GM12864 (cell line): Measurements from ENCODE around the gene INHA.

Source experiments
- DNase-seq: peaks from one replicate; pipeline ENCODE4 v3.0.0-alpha.2; 2011; ENCODE audit warnings: low read depth
- H3K4me3 ChIP-seq: 2 replicates; pipeline ENCODE4 v1.5.1; 2011; ENCODE audit warnings: mild to moderate bottlenecking, low read depth, low read length, control low read depth
- CTCF ChIP-seq: IDR thresholded peaks from 2 replicates; pipeline ENCODE4 v1.5.1; 2011; ENCODE audit warnings: low read depth, mild to moderate bottlenecking, moderate library complexity, low read length, control low read depth, inconsistent platforms; ENCODE audit errors: missing control alignments

The INHA gene

DNA sequence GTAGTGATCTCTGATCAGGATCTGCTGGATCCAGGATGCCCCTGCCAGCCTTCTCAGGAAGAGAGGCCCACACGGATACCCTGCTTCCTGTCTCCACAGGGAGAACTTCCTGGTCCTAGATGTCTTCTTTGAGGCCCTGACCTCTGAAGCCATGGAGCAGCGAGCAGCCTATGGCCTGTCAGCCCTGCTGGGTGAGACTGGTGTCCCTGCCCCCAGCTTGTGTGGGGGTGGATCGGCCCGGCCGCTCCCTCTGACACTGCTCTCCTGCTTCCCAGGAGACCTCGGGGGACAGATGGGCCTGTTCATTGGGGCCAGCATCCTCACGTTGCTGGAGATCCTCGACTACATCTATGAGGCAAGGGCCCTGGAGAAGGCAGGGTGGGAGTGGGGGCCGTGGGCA, 35.1 kb upstream of the INHA start:
- no peak for DNase-seq
- no peak for TF ChIP-seq CTCF
- no peak overlapping the region for H3K4me3 ChIP-seq

DNA sequence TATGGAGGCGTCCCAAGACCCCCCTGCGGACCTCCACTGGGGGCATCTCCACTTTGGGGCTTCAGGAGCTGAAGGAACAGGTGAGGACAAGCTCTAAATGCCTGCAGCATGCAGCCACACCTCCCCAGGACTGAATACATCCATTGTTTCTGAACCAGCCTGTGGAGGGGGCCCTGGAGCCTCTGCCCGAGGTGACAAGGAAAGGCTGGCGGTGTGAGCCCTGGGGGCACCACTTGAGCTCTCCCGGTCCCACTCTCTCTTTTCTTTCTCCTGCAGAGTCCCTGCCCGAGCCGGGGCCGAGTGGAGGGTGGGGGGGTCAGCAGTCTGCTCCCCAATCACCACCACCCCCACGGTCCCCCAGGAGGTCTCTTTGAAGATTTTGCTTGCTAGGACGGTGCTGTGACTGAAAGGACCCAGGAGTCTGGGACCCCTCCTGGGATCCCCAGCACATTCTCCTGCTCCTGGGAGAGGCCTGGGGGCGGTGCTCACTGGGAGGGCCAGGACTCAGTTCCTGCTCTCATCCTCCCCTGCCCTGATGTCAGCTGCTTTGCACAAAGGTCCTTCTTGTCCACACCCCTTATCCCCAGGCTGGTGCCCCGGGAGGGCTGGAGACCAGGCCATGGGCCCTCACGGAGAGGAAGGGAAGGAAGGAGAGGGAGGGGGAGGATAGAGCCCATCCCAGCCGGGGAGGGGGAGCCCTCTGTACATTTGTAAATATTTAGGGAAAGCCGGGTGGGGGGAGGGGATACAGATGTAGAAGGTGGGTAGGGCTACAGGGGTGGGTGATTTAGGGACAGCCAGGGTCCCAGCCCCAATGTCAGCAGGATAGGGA, 34.2 kb upstream of the INHA start:
- TF ChIP-seq CTCF: no peak

GRCh38 chr2:219538504-219538951, 33.6 kb upstream of the INHA start:
- no peak for DNase-seq
- no peak overlapping the region for H3K4me3 ChIP-seq
- TF ChIP-seq CTCF: no peak

More for the DNA sequence above, 34.2 kb upstream of the INHA start:
- no peak for DNase-seq
- no peak overlapping the region for H3K4me3 ChIP-seq

DNA sequence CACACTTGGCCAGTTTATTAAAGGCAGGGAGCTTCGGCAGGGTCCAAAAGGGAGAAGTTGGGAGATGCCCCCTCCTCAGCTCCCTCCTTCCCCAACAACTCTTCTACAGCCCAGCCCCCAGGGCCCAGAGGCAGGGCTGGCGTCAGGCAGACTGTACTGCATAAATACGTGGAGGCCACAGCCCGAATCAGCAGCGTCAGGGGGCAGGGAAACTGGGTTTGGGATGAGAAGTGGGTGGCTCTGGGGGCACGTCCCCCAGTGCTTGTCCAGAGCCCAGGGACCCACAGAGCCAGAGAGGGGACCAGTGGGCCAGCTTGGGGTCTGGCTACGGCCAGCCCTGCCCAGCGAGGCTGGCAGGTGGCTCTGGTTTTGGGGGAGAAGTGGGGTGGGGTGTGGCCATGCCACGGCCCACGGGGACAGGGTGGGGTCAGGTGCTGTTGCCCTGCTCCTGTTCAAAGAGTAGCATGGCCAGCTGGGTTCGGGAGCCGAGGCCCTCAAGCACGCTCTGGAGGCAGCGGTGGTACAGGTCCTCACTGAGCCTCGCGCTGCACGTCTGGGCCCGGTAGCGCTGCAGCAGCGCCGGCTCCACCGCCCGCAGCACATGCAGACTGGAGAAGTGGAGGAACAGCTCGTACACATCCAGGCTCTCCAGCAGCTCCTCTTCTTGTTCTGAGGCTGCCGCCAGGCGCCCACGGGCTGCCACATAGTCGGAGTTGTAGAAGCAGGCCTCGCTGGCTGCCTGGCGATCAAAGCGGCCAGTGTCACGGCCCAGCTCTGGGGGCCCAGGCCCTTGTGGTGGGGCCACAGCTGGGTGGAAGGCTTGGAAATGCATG, 32.9 kb upstream of the INHA start:
- TF ChIP-seq CTCF: no peak
- DNase-seq: no peak
- no peak overlapping the region for H3K4me3 ChIP-seq

GRCh38 chr2:219539926-219540678, 32.0 kb upstream of the INHA start:
- no peak overlapping the region for H3K4me3 ChIP-seq
- no peak for TF ChIP-seq CTCF
- DNase-seq: no peak

- H3K4me3 ChIP-seq: no peak overlapping the region
- DNase-seq: no peak
- no peak for TF ChIP-seq CTCF
Measured at GRCh38 chr2:219540784-219541504, 31.2 kb upstream of the INHA start.
